Neutrophil (primary cell): ENCODE results near the gene L3HYPDH.

Source experiments
- H3K27ac ChIP-seq: fragments of 200-600 bp; sonication (generic); 2 replicates; pipeline ENCODE4 v1.5.1; 2016; ENCODE audit warnings: mild to moderate bottlenecking, moderate library complexity
- H3K27me3 ChIP-seq: fragments of 200-600 bp; sonication (generic); 2 replicates; pipeline ENCODE4 v1.6.0; 2016; ENCODE audit warnings: mild to moderate bottlenecking
- H3K36me3 ChIP-seq: fragments of 200-600 bp; sonication (generic); 2 replicates; pipeline ENCODE4 v1.5.1; 2017
- H3K4me1 ChIP-seq, 2 experiments: fragments of 200-600 bp in 1 of 2; sonication (generic) in 1 of 2; 1 replicate in 1 of 2; 2 replicates in 1 of 2; pipeline versions ENCODE4 v1.5.1 to v1.6.1; 2013 to 2016; ENCODE audit warnings: low read depth in 1 of 2, low read length in 1 of 2, mild to moderate bottlenecking in 1 of 2, moderate library complexity in 1 of 2; ENCODE audit not compliant: control insufficient read depth in 1 of 2, insufficient read depth in 1 of 2
- H3K4me3 ChIP-seq, 2 experiments: fragments of 200-600 bp in 1 of 2; sonication (generic) in 1 of 2; 1 replicate in 1 of 2; 2 replicates in 1 of 2; pipeline ENCODE4 v1.5.1; 2013 to 2016; ENCODE audit warnings: low read depth in 1 of 2, low read length in 1 of 2, mild to moderate bottlenecking in 1 of 2, moderate library complexity in 1 of 2
- H3K9me3 ChIP-seq: fragments of 200-600 bp; sonication (generic); 2 replicates; pipeline ENCODE4 v1.5.1; 2016
- CTCF ChIP-seq: fragments of 200-600 bp; sonication (generic); IDR thresholded peaks from 2 replicates; pipeline ENCODE4 v1.5.1; 2016; ENCODE audit warnings: antibody characterized with exemption

The L3HYPDH gene

GRCh38 chr14:59511916-59512575 lies 27.8 kb upstream of the L3HYPDH start:
- Histone ChIP-seq H3K9me3 (no peaks in the 10 kb centered on the region), H3K27ac (no peak overlapping the region), H3K4me3 (no peak overlapping the region), H3K4me1 (no peaks in the 10 kb centered on the region), H3K27me3 (no peaks in the 10 kb centered on the region), H3K36me3 (no peaks in the 10 kb centered on the region)
- no peak for TF ChIP-seq CTCF

- Histone ChIP-seq H3K4me3 (no peak overlapping the region), H3K4me1 (no peaks in the 10 kb centered on the region), H3K27ac (no peak overlapping the region), H3K36me3 (no peaks in the 10 kb centered on the region), H3K9me3 (no peaks in the 10 kb centered on the region), H3K27me3 (no peaks in the 10 kb centered on the region)
- no peak for TF ChIP-seq CTCF
Measured at GRCh38 chr14:59510966-59511365, 26.8 kb upstream of the L3HYPDH start.

- H3K27ac ChIP-seq, result no peak overlapping the region
- no peaks in the 10 kb centered on the region for H3K36me3 ChIP-seq
- no peaks in the 10 kb centered on the region for H3K27me3 ChIP-seq
- no peak overlapping the region for H3K4me3 ChIP-seq
- no peaks in the 10 kb centered on the region for H3K4me1 ChIP-seq
- no peaks in the 10 kb centered on the region for H3K9me3 ChIP-seq
- TF ChIP-seq CTCF, result no peak
Measured at GRCh38 chr14:59510001-59510400, 25.8 kb upstream of the L3HYPDH start.

- Histone ChIP-seq H3K27ac (no peak overlapping the region), H3K36me3 (peaks cover 9% of the 10 kb centered on the region), H3K9me3 (no peaks in the 10 kb centered on the region), H3K4me1 (no peaks in the 10 kb centered on the region), H3K27me3 (no peaks in the 10 kb centered on the region), H3K4me3 (no peak overlapping the region)
- no peak for TF ChIP-seq CTCF
Measured at GRCh38 chr14:59509101-59509500, 24.9 kb upstream of the L3HYPDH start.

- TF ChIP-seq CTCF, result no peak
Measured at GRCh38 chr14:59507752-59508103, 23.5 kb upstream of the L3HYPDH start.

More at GRCh38 chr14:59507752-59508103, 23.5 kb upstream of the L3HYPDH start:
- Histone ChIP-seq H3K27me3 (no peaks in the 10 kb centered on the region), H3K4me1 (no peaks in the 10 kb centered on the region), H3K4me3 (no peak overlapping the region), H3K9me3 (no peaks in the 10 kb centered on the region), H3K36me3 (peaks cover 23% of the 10 kb centered on the region), H3K27ac (no peak overlapping the region)
